ENCODE measurements around the gene PIGU. TPM values are rescaled to one million over a fixed set of nuclear protein-coding genes. Genes with fewer than 3 reads are reported as not detected.

PIGU gene
- total and polyA plus RNA-seq, 2 of the 13 experiments (the other 11 are each of a cell fraction or from before 2014, with no cell fraction given) = 45.5 to 231 TPM

- TF ChIP-seq ZNF276 (CRISPR knock-in tag; IDR thresholded peaks at IDR 0.05; ENCODE audit: low read depth) (no peak; the same call in 1 of the 2 replicates), ZNF512 (CRISPR knock-in tag; IDR thresholded peaks at IDR 0.05) (no peak), MED13 (CRISPR knock-in tag; IDR thresholded peaks at IDR 0.05) (0 out of 2 replicates have a peak, but pooled peaks have one; percentile 32), PAF1 (CRISPR knock-in tag; IDR thresholded peaks at IDR 0.05) (no peak), ARNT (IDR thresholded peaks at IDR 0.05) (no peak), U2AF2 (IDR thresholded peaks at IDR 0.05; ENCODE audit: low read depth, low read length) (no peak), ZNF430 (CRISPR knock-in tag; IDR thresholded peaks at IDR 0.05) (no peak), SIX1 (CRISPR knock-in tag; IDR thresholded peaks at IDR 0.05; ENCODE audit: borderline replicate concordance) (no peak), ZFYVE20 (CRISPR knock-in tag; IDR thresholded peaks at IDR 0.05; ENCODE audit: borderline replicate concordance, low read depth) (no peak), CREM (IDR thresholded peaks at IDR 0.05) (peak; percentile 90), CREM (CRISPR knock-in tag; IDR thresholded peaks at IDR 0.05) (peak; percentile 54; the same call in 1 of the 2 replicates), REPIN1 (CRISPR knock-in tag; IDR thresholded peaks at IDR 0.05; ENCODE audit: borderline replicate concordance, low read depth) (0 out of 2 replicates have a peak, but pooled peaks have one; percentile 15), RFX5 (IDR thresholded peaks at IDR 0.05; ENCODE audit: low read depth, low read length) (peak; percentile 74), ZNF101 (CRISPR knock-in tag; IDR thresholded peaks at IDR 0.05; ENCODE audit: borderline replicate concordance, low read depth) (no peak), ZNF562 (CRISPR knock-in tag; IDR thresholded peaks at IDR 0.05; ENCODE audit: borderline replicate concordance) (no peak), ZNF761 (CRISPR knock-in tag; conservative IDR thresholded peaks at IDR 0.05) (no peak), ZNF205 (CRISPR knock-in tag; IDR thresholded peaks at IDR 0.05) (peak; percentile 16; the same call in 1 of the 2 replicates), NCOR1 (IDR thresholded peaks at IDR 0.05; ENCODE audit: borderline replicate concordance, low read length) (peak; percentile 88), TCF12 (IDR thresholded peaks at IDR 0.05) (no peak), TCF12 (CRISPR knock-in tag; IDR thresholded peaks at IDR 0.05) (0 out of 2 replicates have a peak, but pooled peaks have one; percentile 52), RBM22 (optimal IDR thresholded peaks at IDR 0.05; ENCODE audit: low read length) (no peak), ZBTB37 (CRISPR knock-in tag; IDR thresholded peaks at IDR 0.05) (no peak), ETV5 (CRISPR knock-in tag; IDR thresholded peaks at IDR 0.05; ENCODE audit: borderline replicate concordance) (peak; percentile 58; the same call in 1 of the 2 replicates), ZNF607 (CRISPR knock-in tag; IDR thresholded peaks at IDR 0.05; ENCODE audit: borderline replicate concordance) (peak; percentile 77)
Measured at GRCh38 chr20:34704177-34705007, 27.5 kb upstream of the PIGU start, which contains the start of gene TP53INP2 (continued).
